Stimulated activated CD4-positive, alpha-beta T cell treated with anti-CD3 and anti-CD28 coated beads, Interleukin-15, amount 100 ng/mL, for 1 hour (primary cell): ENCODE data around the gene ZNF710.

Experiments
- DNase-seq, 2 donors: peaks; one replicate each; pipeline ENCODE4 v3.0.0-alpha.2; 2020; ENCODE audit warnings: low read depth in 1 of 2, low spot score in 1 of 2

ZNF710 gene

GRCh38 chr15:90016721-90017120, 15.6 kb downstream of the ZNF710 start:
- no peak for DNase-seq

- no peak for DNase-seq
Measured at GRCh38 chr15:90018216-90018831, 17.2 kb downstream of the ZNF710 start.

- no peak for DNase-seq
Measured at GRCh38 chr15:90019611-90020010, 18.5 kb downstream of the ZNF710 start.

- DNase-seq: no peak
Measured at GRCh38 chr15:90020021-90020735, 19.1 kb downstream of the ZNF710 start.

GRCh38 chr15:90020936-90021507, 19.9 kb downstream of the ZNF710 start:
- DNase-seq: no peak

- DNase-seq: no peak
Measured at GRCh38 chr15:90022345-90022744, 21.2 kb downstream of the ZNF710 start.

- no peak for DNase-seq
Measured at GRCh38 chr15:90022905-90023700, 22.0 kb downstream of the ZNF710 start.

GRCh38 chr15:90024406-90024805, 23.3 kb downstream of the ZNF710 start:
- DNase-seq: no peak

GRCh38 chr15:90025489-90026033, 24.4 kb downstream of the ZNF710 start:
- no peak for DNase-seq

- no peak for DNase-seq
Measured at GRCh38 chr15:90028376-90028944, 27.3 kb downstream of the ZNF710 start.

GRCh38 chr15:90029024-90029423, 27.9 kb downstream of the ZNF710 start:
- DNase-seq: no peak

- DNase-seq: no peak
Measured at GRCh38 chr15:90030376-90030775, 29.3 kb downstream of the ZNF710 start.

- no peak for DNase-seq
Measured at GRCh38 chr15:90031231-90031791, 30.2 kb downstream of the ZNF710 start.

- DNase-seq: no peak
Measured at GRCh38 chr15:90033006-90033405, 31.9 kb downstream of the ZNF710 start.

GRCh38 chr15:90033448-90033847, 32.3 kb downstream of the ZNF710 start:
- no peak for DNase-seq

- no peak for DNase-seq
Measured at GRCh38 chr15:90035095-90035839, 34.1 kb downstream of the ZNF710 start.

GRCh38 chr15:90035840-90036230, 34.7 kb downstream of the ZNF710 start:
- no peak for DNase-seq

GRCh38 chr15:90036343-90036742, 35.2 kb downstream of the ZNF710 start:
- DNase-seq: no peak

- no peak for DNase-seq
Measured at GRCh38 chr15:90036806-90037510, 35.8 kb downstream of the ZNF710 start.

GRCh38 chr15:90037511-90037860, 36.4 kb downstream of the ZNF710 start:
- DNase-seq: no peak
